NCI-H524 treated with DMSO at 0.1 percent for 48 hours (cell line): ENCODE data around the gene PSMB7.
A peak's percentile ranks its signal among the peaks of the same experiment; 100 is the strongest.

Experiments
- DNase-seq: peaks from one replicate; lab custom pipeline; 2025; lab: John Stamatoyannopoulos, UW

Gene PSMB7

GRCh38 chr9:124345063-124345462 is 70.2 kb downstream of the PSMB7 start:
- DNase-seq, result no peak

- no peak for DNase-seq
These were observed 70.8 kb downstream of the PSMB7 start for GRCh38 chr9:124344291-124345050.

GRCh38 chr9:124343533-124344290 is 71.5 kb downstream of the PSMB7 start:
- peak; percentile 70 for DNase-seq

GRCh38 chr9:124342776-124343485 is 72.3 kb downstream of the PSMB7 start:
- DNase-seq, result no peak

- no peak for DNase-seq
These were observed 72.9 kb downstream of the PSMB7 start for GRCh38 chr9:124342402-124342775.

- DNase-seq, result no peak
These were observed 73.6 kb downstream of the PSMB7 start for GRCh38 chr9:124341455-124342170.

- DNase-seq, result no peak
These were observed 74.8 kb downstream of the PSMB7 start for GRCh38 chr9:124340219-124341069.

GRCh38 chr9:124339603-124340146 is 75.6 kb downstream of the PSMB7 start:
- DNase-seq, result no peak

- DNase-seq, result no peak
These were observed 77.7 kb downstream of the PSMB7 start for GRCh38 chr9:124337562-124337961.

- no peak for DNase-seq
These were observed 79.9 kb downstream of the PSMB7 start for GRCh38 chr9:124335320-124335707.

GRCh38 chr9:124334568-124335319 is 80.5 kb downstream of the PSMB7 start:
- no peak for DNase-seq

- no peak for DNase-seq
These were observed 82.1 kb downstream of the PSMB7 start for GRCh38 chr9:124333203-124333579.

- DNase-seq, result no peak
These were observed 82.7 kb downstream of the PSMB7 start for GRCh38 chr9:124332361-124333202.

- DNase-seq, result no peak
These were observed 83.7 kb downstream of the PSMB7 start for GRCh38 chr9:124331580-124331979.

GRCh38 chr9:124330011-124330697 is 85.1 kb downstream of the PSMB7 start:
- no peak for DNase-seq

- DNase-seq, result no peak
These were observed 85.9 kb downstream of the PSMB7 start for GRCh38 chr9:124329206-124329792.

- no peak for DNase-seq
These were observed 87.0 kb downstream of the PSMB7 start for GRCh38 chr9:124328285-124328684.

- no peak for DNase-seq
These were observed 87.8 kb downstream of the PSMB7 start for GRCh38 chr9:124327491-124327890.
